SU-DHL-6 (cell line): ENCODE data around the gene RPS6KA3.

Experiments
- CTCF ChIP-seq: fragments of 200-600 bp; sonication (generic); IDR thresholded peaks from one replicate; pipeline ENCODE4 v1.5.1; 2017; ENCODE audit warnings: antibody characterized with exemption, mild to moderate bottlenecking, low read length, moderate library complexity; ENCODE audit not compliant: insufficient read depth, poor library complexity, severe bottlenecking
- EZH2phosphoT487 ChIP-seq: fragments of 200-600 bp; sonication (generic), shearing (Covaris generic); conservative IDR thresholded peaks from 2 replicates; pipeline ENCODE4 v1.6.1; 2018; ENCODE audit warnings: mild to moderate bottlenecking, antibody characterized with exemption, low read length, moderate library complexity, mixed read lengths

GRCh38 chrX:20211261-20211786 lies 55.4 kb downstream of the RPS6KA3 start:
- TF ChIP-seq CTCF (no peak), EZH2phosphoT487 (no peak)
